H54 (cell line): Measurements from ENCODE around the gene VAV2.
"Not testable (repeated sequence)": the region's sequence is repeated elsewhere in the genome, so short reads cannot be mapped to it uniquely, and the experiment has no call there.

Experiments
- DNase-seq: peaks from one replicate; pipeline ENCODE4 v3.0.0; 2011; ENCODE audit warnings: low spot score, mixed read lengths; ENCODE audit not compliant: insufficient read length
- FAIRE-seq: peaks from 3 replicates; lab custom pipeline; 2011; peaks lifted over from hg19 to GRCh38; lab: Jason Lieb, UNC
- POLR2A ChIP-seq: IDR thresholded peaks from 2 replicates; pipeline ENCODE4 v1.6.1; 2011; ENCODE audit warnings: low read depth, mild to moderate bottlenecking, low read length

Gene VAV2

GRCh38 chr9:133924453-133924852, 67.7 kb downstream of the VAV2 start:
- no peak for FAIRE-seq
- DNase-seq, result no peak
- no peak for TF ChIP-seq POLR2A

- not testable (repeated sequence) for FAIRE-seq, DNase-seq
Measured at GRCh38 chr9:133923608-133924007, 68.5 kb downstream of the VAV2 start.

GRCh38 chr9:133921866-133922265, 70.3 kb downstream of the VAV2 start:
- FAIRE-seq, result no peak
- TF ChIP-seq POLR2A, result no peak

GRCh38 chr9:133920471-133920870, 71.7 kb downstream of the VAV2 start:
- TF ChIP-seq POLR2A, result no peak
- DNase-seq (no peak), FAIRE-seq (no peak)

More at GRCh38 chr9:133921866-133922265, 70.3 kb downstream of the VAV2 start:
- no peak for DNase-seq

GRCh38 chr9:133919253-133920115, 72.6 kb downstream of the VAV2 start:
- FAIRE-seq, result no peak
- TF ChIP-seq POLR2A, result no peak
- DNase-seq, result no peak

GRCh38 chr9:133918111-133918813, 73.9 kb downstream of the VAV2 start:
- DNase-seq, result no peak
- FAIRE-seq, result no peak
- no peak for TF ChIP-seq POLR2A

GRCh38 chr9:133917375-133917774, 74.7 kb downstream of the VAV2 start:
- TF ChIP-seq POLR2A, result no peak
- FAIRE-seq, result no peak
- no peak for DNase-seq

- no peak for TF ChIP-seq POLR2A
- FAIRE-seq (no peak), DNase-seq (no peak)
Measured at GRCh38 chr9:133916159-133916541, 76.0 kb downstream of the VAV2 start.

- FAIRE-seq (no peak), DNase-seq (no peak)
- 0 out of 2 replicates have a peak, but pooled peaks have one; percentile 12 for TF ChIP-seq POLR2A
Measured at GRCh38 chr9:133915534-133916158, 76.5 kb downstream of the VAV2 start.

- TF ChIP-seq POLR2A, result no peak
- DNase-seq (no peak), FAIRE-seq (no peak)
Measured at GRCh38 chr9:133914442-133915342, 77.4 kb downstream of the VAV2 start.

- DNase-seq (no peak), FAIRE-seq (no peak)
- no peak for TF ChIP-seq POLR2A
Measured at GRCh38 chr9:133913571-133914369, 78.4 kb downstream of the VAV2 start.

- no peak for TF ChIP-seq POLR2A
- no peak for FAIRE-seq
- DNase-seq, result no peak
Measured at GRCh38 chr9:133910855-133911514, 81.1 kb downstream of the VAV2 start.
